OCI-M2 (cell line): ENCODE data around the gene SEMA7A.

Source experiments
- DNase-seq: peaks from one replicate; lab custom pipeline; 2025; ENCODE audit not compliant: unreplicated experiment; lab: John Stamatoyannopoulos, UW

Gene SEMA7A

GRCh38 chr15:74453925-74454763 is 20.4 kb upstream of the SEMA7A start:
- no peak for DNase-seq

GRCh38 chr15:74451861-74452835 is 18.4 kb upstream of the SEMA7A start:
- DNase-seq, result no peak

GRCh38 chr15:74451322-74451721 is 17.6 kb upstream of the SEMA7A start:
- DNase-seq, result no peak

GRCh38 chr15:74449643-74450205 is 16.0 kb upstream of the SEMA7A start:
- no peak for DNase-seq

- DNase-seq, result no peak
Measured at GRCh38 chr15:74449095-74449494, 15.3 kb upstream of the SEMA7A start.

- no peak for DNase-seq
Measured at GRCh38 chr15:74445816-74446763, 12.3 kb upstream of the SEMA7A start.

- no peak for DNase-seq
Measured at GRCh38 chr15:74444106-74445062, 10.6 kb upstream of the SEMA7A start.

- no peak for DNase-seq
Measured at GRCh38 chr15:74443100-74443909, 9.5 kb upstream of the SEMA7A start.

GRCh38 chr15:74442604-74443003 is 8.8 kb upstream of the SEMA7A start:
- no peak for DNase-seq

GRCh38 chr15:74442063-74442462 is 8.3 kb upstream of the SEMA7A start:
- DNase-seq, result no peak

GRCh38 chr15:74441248-74441941 is 7.6 kb upstream of the SEMA7A start:
- no peak for DNase-seq

- no peak for DNase-seq
Measured at GRCh38 chr15:74438721-74439316, 5.1 kb upstream of the SEMA7A start.

GRCh38 chr15:74438206-74438605 is 4.4 kb upstream of the SEMA7A start:
- no peak for DNase-seq

- no peak for DNase-seq
Measured at GRCh38 chr15:74434263-74435136, 742 bp upstream of the SEMA7A start.

GRCh38 chr15:74432968-74433591 is 678 bp downstream of the SEMA7A start:
- DNase-seq, result no peak
